Upper lobe of right lung (tissue), 1 donor: ENCODE results near the gene ZSWIM6. TPM values are rescaled to one million over a fixed set of nuclear protein-coding genes. Genes with fewer than 3 reads are reported as not detected.

Experiments used
- ATAC-seq: fragments of 200-7000 bp; cut with Tn5 transposase; one replicate; pipeline ENCODE4 v1.9.1; 2020; ENCODE audit warnings: mild to moderate bottlenecking, moderate library complexity
- DNase-seq: peaks from one replicate; pipeline ENCODE4 v3.0.0-alpha.2; 2020
- H3K27ac ChIP-seq: fragments of 200-600 bp; one replicate; pipeline ENCODE4 v1.8.0; 2022
- H3K27me3 ChIP-seq: fragments of 200-600 bp; one replicate; pipeline ENCODE4 v1.8.0; 2022; ENCODE audit warnings: mild to moderate bottlenecking
- H3K36me3 ChIP-seq: fragments of 200-600 bp; one replicate; pipeline ENCODE4 v1.8.0; 2022
- H3K4me1 ChIP-seq: fragments of 200-600 bp; one replicate; pipeline ENCODE4 v1.8.0; 2022
- H3K4me3 ChIP-seq: fragments of 200-600 bp; one replicate; pipeline ENCODE4 v1.8.0; 2022; ENCODE audit warnings: mild to moderate bottlenecking
- H3K9me3 ChIP-seq: fragments of 200-600 bp; one replicate; pipeline ENCODE4 v1.8.0; 2022
- intact Hi-C: fragments of 100-400 bp; cut with DNase I; formaldehyde crosslinking; loops from one replicate; pipeline ENCODE4 v1.11.0; 2022
- total RNA-seq: library from RNA; stranded (reverse); fragmentation: NEBNext Ultra II Directional; extraction: Animal tissue kit (Norgen Biotek cat#: 25700); gene quantifications from one replicate; pipeline ENCODE4 v1.2.1, GENCODE V29; 2021
- TF ChIP-seq, protein P1 (sequence below): fragments of 200-600 bp; IDR thresholded peaks from one replicate; pipeline ENCODE4 v1.8.0; 2022; ENCODE audit warnings: antibody characterized with exemption
- donor health status: DM: no; HTN: yes; CAD: no; lungs with severe emphysema.

ZSWIM6 gene
- total RNA-seq, 1 donor from 2014 or later = 15.7 TPM

DNA sequence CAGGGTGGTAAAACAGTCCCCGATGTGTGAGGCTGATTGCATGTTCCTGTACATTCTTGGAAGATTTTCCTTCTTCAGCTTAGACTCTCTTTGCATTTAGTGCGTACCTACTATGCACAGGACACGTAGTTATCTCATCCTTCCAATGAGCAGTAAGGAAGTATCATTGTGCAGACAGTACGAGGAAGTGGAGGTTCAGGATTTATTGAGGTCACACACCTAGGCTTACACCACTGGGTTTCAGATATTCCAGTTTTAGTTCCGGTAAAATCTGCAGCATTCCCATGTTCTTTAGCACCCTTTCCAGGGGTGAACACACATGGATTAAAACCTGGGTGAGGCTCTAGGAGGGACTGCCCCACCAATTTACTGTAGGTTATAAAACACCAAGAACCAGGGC is 238.7 kb downstream of the ZSWIM6 start:
- TF ChIP-seq, protein P1, sequence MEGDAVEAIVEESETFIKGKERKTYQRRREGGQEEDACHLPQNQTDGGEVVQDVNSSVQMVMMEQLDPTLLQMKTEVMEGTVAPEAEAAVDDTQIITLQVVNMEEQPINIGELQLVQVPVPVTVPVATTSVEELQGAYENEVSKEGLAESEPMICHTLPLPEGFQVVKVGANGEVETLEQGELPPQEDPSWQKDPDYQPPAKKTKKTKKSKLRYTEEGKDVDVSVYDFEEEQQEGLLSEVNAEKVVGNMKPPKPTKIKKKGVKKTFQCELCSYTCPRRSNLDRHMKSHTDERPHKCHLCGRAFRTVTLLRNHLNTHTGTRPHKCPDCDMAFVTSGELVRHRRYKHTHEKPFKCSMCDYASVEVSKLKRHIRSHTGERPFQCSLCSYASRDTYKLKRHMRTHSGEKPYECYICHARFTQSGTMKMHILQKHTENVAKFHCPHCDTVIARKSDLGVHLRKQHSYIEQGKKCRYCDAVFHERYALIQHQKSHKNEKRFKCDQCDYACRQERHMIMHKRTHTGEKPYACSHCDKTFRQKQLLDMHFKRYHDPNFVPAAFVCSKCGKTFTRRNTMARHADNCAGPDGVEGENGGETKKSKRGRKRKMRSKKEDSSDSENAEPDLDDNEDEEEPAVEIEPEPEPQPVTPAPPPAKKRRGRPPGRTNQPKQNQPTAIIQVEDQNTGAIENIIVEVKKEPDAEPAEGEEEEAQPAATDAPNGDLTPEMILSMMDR = no peak
- Histone ChIP-seq H3K36me3 (no peaks in the 10 kb centered on the region), H3K27me3 (no peaks in the 10 kb centered on the region), H3K4me3 (no peak overlapping the region), H3K27ac (no peak overlapping the region), H3K9me3 (no peaks in the 10 kb centered on the region), H3K4me1 (no peaks in the 10 kb centered on the region)
- ATAC-seq = no peak
- intact Hi-C loops = no loop called here
- no peak for DNase-seq

DNA sequence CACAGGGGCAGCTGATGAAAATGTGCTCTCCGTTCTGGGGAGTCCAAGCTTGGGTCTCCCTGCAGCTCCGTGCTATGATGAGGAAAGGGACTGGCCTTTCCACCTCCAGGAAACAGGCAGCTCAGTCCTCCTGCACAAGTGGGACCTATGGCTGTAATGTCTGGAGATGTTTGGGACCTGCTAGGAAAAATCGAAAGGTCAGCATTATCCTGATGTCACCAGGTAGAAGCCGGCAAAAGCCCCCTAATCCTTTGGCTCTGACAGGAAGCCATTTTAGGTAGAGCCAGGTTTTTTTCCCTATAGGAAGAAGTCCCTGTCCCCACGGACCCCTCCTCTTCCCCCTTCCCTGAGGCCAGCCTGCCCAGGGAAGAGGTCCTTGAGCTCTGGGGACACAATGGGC is 240.9 kb downstream of the ZSWIM6 start:
- TF ChIP-seq, protein P1 = no peak

DNA sequence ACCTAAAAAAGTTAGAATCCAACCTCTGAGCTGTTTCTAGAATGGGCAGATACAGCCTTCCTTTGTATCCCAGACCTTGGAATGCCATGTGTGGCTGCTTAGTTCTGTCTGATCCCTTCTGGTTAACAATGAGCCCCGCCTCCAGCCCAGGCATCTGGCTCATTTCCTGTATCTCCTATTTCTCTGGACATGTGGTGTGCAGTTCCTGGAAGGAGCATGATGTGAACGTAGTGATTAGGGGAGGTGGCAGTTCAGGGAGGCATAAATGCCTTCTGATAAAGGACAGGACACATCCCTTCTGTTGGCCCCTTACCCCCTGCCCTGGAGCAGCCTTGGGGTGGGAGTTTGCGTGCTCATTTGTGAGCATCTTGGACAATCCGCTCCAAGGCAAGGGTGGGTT is 243.0 kb downstream of the ZSWIM6 start:
- ATAC-seq = peak; percentile 33
- Histone ChIP-seq H3K27me3 (no peaks in the 10 kb centered on the region), H3K36me3 (no peaks in the 10 kb centered on the region), H3K4me3 (no peak overlapping the region), H3K27ac (no peak overlapping the region), H3K4me1 (no peaks in the 10 kb centered on the region), H3K9me3 (no peaks in the 10 kb centered on the region)
- TF ChIP-seq, protein P1 = no peak
- intact Hi-C loops = no loop called here
- DNase-seq = no peak

More for the DNA sequence above, 240.9 kb downstream of the ZSWIM6 start:
- ATAC-seq (no peak), DNase-seq (no peak)
- Histone ChIP-seq H3K9me3 (no peaks in the 10 kb centered on the region), H3K4me3 (no peak overlapping the region), H3K4me1 (no peaks in the 10 kb centered on the region), H3K27me3 (no peaks in the 10 kb centered on the region), H3K27ac (no peak overlapping the region), H3K36me3 (no peaks in the 10 kb centered on the region)
- intact Hi-C loops = no loop called here

DNA sequence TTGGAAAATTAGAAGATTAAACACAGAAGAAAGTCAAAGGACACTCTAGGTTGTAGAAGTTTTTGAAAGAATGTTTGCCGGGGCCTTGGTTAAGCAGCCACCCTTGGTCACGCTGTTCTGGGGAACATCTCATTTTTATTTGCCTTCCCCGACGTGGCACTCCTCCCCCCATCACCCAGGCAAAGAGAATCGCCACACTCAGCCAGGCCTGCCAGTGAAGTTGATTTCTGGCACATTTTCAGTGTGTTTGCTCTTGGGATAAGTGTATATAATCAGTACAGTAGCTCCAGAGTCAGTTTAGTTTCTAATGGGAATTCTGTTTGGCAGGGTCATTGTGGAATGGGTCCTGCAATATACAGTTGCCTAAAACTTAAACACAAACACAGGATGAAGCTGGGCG is 243.5 kb downstream of the ZSWIM6 start:
- ATAC-seq (no peak), DNase-seq (no peak)
- Histone ChIP-seq H3K4me3 (no peak overlapping the region), H3K4me1 (no peaks in the 10 kb centered on the region), H3K9me3 (no peaks in the 10 kb centered on the region), H3K27me3 (no peaks in the 10 kb centered on the region), H3K36me3 (no peaks in the 10 kb centered on the region), H3K27ac (no peak overlapping the region)
- intact Hi-C loops = no loop called here
- TF ChIP-seq, protein P1 = no peak

DNA sequence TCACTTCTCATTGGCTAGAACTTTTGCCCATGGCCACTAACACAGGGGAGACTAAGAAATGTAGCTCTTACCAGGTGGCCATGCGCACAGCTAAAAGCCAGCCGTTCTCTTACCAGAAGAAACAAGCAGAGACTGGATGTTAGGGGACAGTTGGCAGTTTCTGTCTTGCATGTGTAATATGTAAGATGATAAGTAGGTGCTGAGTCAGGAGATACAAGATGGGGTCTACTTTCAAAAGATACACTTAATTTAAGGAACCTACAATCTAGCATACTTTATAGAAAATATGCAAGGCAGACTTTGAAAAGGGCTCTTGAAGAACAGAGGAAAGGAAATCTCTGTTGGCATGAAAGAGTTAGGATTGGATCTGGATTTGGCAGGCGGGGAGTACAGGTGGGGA is 244.5 kb downstream of the ZSWIM6 start:
- H3K27me3 ChIP-seq = no peaks in the 10 kb centered on the region
- DNase-seq (no peak), ATAC-seq (no peak)
- H3K9me3 ChIP-seq = no peaks in the 10 kb centered on the region
- intact Hi-C loops = no loop called here
- H3K27ac ChIP-seq = no peak overlapping the region
- no peak overlapping the region for H3K4me3 ChIP-seq
- H3K36me3 ChIP-seq = no peaks in the 10 kb centered on the region
- TF ChIP-seq, protein P1 = no peak
- no peaks in the 10 kb centered on the region for H3K4me1 ChIP-seq

DNA sequence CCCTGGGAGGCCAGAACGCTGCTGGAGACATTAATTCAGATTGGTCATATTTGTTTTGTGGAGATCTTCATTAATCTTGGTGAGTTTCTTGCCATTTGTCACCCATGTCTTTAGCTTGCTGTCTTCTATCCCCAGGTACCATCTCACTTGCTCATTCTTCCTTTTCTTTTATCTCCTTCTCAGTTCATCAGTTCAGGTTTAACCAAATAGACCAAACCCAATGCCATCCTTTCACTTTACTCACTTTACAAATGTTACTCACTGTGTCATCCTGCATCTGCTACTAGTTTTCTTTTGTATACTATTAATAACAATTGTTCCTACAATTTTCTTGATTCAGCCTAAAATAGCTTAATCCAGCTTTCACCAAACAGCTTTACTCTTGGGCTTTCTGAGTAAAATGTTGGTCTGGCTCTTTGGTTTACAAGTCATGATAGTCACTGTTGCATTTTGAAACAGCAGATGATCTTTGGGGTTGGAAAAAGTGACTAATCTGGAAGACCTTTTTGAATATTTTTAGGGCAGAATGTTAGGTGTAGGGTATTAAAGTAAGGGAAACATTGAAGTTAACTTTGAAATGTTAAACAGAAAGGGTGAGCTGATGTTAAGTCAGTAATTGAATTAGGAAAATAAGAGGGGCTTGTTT is 246.9 kb downstream of the ZSWIM6 start:
- ATAC-seq = no peak
- TF ChIP-seq, protein P1 = no peak
- no peaks in the 10 kb centered on the region for H3K36me3 ChIP-seq
- no peak overlapping the region for H3K4me3 ChIP-seq
- H3K4me1 ChIP-seq = peaks cover 9% of the 10 kb centered on the region
- no peak for DNase-seq
- H3K27ac ChIP-seq = no peak overlapping the region
- H3K27me3 ChIP-seq = no peaks in the 10 kb centered on the region
- intact Hi-C loops = no loop called here
- H3K9me3 ChIP-seq = no peaks in the 10 kb centered on the region
